Prostate gland (tissue), 2 donors: ENCODE results near the gene DOCK6.

Experiments
- POLR2A ChIP-seq: fragments of 450-650 bp; IDR thresholded peaks from one replicate; pipeline ENCODE4 v1.6.1; 2016; ENCODE audit warnings: antibody characterized with exemption, mild to moderate bottlenecking
- TF ChIP-seq, protein P1 (sequence below), 4 experiments: fragments of 200-600 bp in 2 of 4; fragments of 450-650 bp in 2 of 4; sonication (generic) in 2 of 4; IDR thresholded peaks; 1 replicate in 3 of 4; 2 replicates in 1 of 4; pipeline ENCODE4 v1.5.1; 2016 to 2019; ENCODE audit warnings: antibody characterized with exemption in 4 of 4, mild to moderate bottlenecking in 2 of 4, moderate library complexity in 2 of 4

DNA sequence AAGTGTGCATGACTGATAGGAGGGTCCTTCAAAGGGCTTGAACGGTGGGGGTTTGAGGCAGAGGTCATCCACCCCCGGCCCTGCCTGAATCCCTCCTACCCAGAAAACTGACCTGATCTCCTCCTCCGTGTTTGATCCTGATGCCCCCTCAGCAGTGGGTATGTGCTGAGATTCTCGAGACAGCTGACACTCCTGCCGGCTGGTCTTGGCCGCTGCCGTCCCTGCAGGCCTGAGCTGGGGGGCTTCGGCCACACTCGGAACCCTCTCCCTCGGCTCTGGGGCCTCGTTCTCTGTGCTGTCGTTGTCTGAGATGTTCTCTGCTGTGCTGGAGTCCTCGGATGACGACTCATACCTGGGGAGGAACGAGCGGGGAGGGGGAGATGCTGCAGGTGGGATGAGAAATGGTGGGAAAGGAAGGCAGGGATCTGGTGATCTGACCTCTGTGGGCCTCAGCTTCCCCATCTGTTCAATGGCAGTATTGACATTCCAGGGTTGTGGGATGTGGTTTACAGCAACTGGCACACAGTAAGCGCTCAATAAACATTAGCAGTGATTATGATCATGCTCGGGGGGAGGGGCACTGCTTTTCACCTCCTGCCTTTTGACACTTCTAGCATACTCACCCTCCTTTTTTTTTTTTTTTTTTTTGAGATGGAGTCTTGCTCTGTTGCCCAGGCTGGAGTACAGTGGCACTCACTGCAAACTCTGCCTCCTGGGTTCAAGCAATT is 85.7 kb downstream of the DOCK6 start:
- TF ChIP-seq, protein P1, sequence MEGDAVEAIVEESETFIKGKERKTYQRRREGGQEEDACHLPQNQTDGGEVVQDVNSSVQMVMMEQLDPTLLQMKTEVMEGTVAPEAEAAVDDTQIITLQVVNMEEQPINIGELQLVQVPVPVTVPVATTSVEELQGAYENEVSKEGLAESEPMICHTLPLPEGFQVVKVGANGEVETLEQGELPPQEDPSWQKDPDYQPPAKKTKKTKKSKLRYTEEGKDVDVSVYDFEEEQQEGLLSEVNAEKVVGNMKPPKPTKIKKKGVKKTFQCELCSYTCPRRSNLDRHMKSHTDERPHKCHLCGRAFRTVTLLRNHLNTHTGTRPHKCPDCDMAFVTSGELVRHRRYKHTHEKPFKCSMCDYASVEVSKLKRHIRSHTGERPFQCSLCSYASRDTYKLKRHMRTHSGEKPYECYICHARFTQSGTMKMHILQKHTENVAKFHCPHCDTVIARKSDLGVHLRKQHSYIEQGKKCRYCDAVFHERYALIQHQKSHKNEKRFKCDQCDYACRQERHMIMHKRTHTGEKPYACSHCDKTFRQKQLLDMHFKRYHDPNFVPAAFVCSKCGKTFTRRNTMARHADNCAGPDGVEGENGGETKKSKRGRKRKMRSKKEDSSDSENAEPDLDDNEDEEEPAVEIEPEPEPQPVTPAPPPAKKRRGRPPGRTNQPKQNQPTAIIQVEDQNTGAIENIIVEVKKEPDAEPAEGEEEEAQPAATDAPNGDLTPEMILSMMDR (IDR thresholded peaks at IDR 0.05): no peak
- no peak for TF ChIP-seq POLR2A
